GM23248 (cell line): Measurements from ENCODE around the gene UGT1A5.

Experiments used
- EZH2 ChIP-seq: fragments of 200-600 bp; sonication (generic); IDR thresholded peaks from 2 replicates; pipeline ENCODE4 v1.6.1; 2018; ENCODE audit warnings: antibody characterized with exemption, mild to moderate bottlenecking; ENCODE audit not compliant: insufficient read depth, poor library complexity, severe bottlenecking
- EZH2phosphoT487 ChIP-seq: fragments of 200-600 bp; sonication (generic); IDR thresholded peaks from 2 replicates; pipeline ENCODE4 v1.6.1; 2018; ENCODE audit warnings: antibody characterized with exemption, moderate library complexity, mild to moderate bottlenecking, low read depth; ENCODE audit not compliant: insufficient read depth

DNA sequence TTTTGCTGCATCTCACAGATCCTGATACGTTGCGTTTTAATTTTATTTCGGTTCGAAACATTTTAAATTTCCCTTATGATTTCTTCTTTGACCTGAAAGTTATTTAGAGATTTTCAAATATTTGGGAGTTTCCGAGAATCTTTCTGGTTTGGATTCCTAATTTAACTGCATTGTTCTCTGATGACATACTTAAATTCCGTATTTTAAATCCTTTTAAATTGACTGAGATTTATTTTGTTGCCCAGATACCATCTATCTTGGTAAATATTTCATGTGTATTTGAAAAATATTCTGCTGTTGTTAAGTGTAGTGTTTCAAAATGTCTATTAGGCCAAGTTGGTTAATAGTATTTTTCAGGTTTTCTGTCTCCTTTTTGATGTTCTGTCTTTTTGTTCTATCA is 103.2 kb downstream of the UGT1A5 start:
- no peak for TF ChIP-seq EZH2phosphoT487
- no peak for TF ChIP-seq EZH2
